ENCODE data around the gene KHDRBS1.

KHDRBS1 gene

DNA sequence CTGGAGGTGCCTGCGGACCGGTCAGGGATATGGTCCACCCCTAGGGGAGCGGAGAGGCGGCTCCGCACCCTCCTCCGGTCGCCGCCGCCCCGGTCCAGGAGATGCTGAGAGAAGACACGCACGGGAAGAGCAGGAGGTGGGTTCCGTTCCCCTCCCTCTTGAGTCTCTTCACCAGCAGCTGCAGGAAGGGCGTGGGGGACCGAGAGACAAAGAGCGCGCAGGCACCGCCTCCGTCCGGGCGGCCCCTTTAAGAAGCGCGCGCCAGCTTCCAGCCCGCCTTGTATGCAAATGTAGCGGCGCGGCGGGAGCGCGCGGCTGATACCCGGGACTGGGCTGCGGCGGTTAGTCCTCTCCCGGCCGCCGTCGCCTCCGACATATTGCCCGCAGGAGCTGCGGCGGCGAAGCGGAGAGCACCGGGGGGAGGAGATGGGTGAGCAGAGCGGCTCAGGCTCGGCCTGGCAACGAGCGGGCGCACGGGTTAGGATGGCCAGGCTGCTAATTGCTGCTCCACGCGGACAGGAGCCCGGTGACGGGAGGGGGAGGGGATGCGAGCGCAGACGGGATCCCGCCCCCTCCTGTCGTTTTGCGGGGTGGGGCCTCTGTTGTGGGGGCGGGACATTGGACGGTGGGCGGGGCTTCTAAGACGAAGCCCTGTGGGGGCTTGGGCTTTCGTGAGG lies 59.1 kb downstream of the KHDRBS1 start, which contains the start of gene TMEM39B (continued):
- TF ChIP-seq SALL2 (tag by site-specific recombination; IDR thresholded peaks at IDR 0.05; ENCODE audit: borderline replicate concordance) (no peak), GLIS2 (tag by site-specific recombination; IDR thresholded peaks at IDR 0.05) (peak; percentile 85), ZNF211 (tag by site-specific recombination; IDR thresholded peaks at IDR 0.05; ENCODE audit: low read depth) (no peak), ZNF548 (tag by site-specific recombination; IDR thresholded peaks at IDR 0.05) (no peak), ZSCAN16 (tag by site-specific recombination; IDR thresholded peaks at IDR 0.05) (no peak), ZNF174 (tag by site-specific recombination; IDR thresholded peaks at IDR 0.05) (no peak), ZNF843 (tag by site-specific recombination; IDR thresholded peaks at IDR 0.05) (peak; percentile 55), ZNF404 (tag by site-specific recombination; IDR thresholded peaks at IDR 0.05) (no peak), ZNF510 (tag by site-specific recombination; IDR thresholded peaks at IDR 0.05; ENCODE audit: insufficient replicate concordance) (no peak), ZNF274 (IDR thresholded peaks at IDR 0.05; ENCODE audit: low read length) (no peak), ZNF274 (tag by site-specific recombination; IDR thresholded peaks at IDR 0.05; ENCODE audit: borderline replicate concordance) (no peak), ZNF571 (tag by site-specific recombination; IDR thresholded peaks at IDR 0.05) (no peak), ZNF707 (tag by site-specific recombination; IDR thresholded peaks at IDR 0.05) (no peak), ZNF629 (tag by site-specific recombination; IDR thresholded peaks at IDR 0.05) (peak; percentile 65; the same call in 1 of the 2 replicates), ZNF530 (tag by site-specific recombination; IDR thresholded peaks at IDR 0.05; ENCODE audit: low read depth) (no peak), ZBTB8A (tag by site-specific recombination; IDR thresholded peaks at IDR 0.05) (peak; percentile 51), ZNF2 (tag by site-specific recombination; IDR thresholded peaks at IDR 0.05) (peak; percentile 91), ZNF23 (tag by site-specific recombination; IDR thresholded peaks at IDR 0.05; ENCODE audit: borderline replicate concordance) (no peak), ZNF184 (tag by site-specific recombination; IDR thresholded peaks at IDR 0.05) (no peak), GLI2 (tag by site-specific recombination; IDR thresholded peaks at IDR 0.05; ENCODE audit: borderline replicate concordance, low read depth) (no peak), GLI4 (tag by site-specific recombination; IDR thresholded peaks at IDR 0.05) (no peak), SP2 (tag by site-specific recombination; IDR thresholded peaks at IDR 0.05) (peak; percentile 91), ZNF292 (tag by site-specific recombination; IDR thresholded peaks at IDR 0.05; ENCODE audit: borderline replicate concordance, low read depth) (no peak)
- TF ChIP-seq, protein P1, sequence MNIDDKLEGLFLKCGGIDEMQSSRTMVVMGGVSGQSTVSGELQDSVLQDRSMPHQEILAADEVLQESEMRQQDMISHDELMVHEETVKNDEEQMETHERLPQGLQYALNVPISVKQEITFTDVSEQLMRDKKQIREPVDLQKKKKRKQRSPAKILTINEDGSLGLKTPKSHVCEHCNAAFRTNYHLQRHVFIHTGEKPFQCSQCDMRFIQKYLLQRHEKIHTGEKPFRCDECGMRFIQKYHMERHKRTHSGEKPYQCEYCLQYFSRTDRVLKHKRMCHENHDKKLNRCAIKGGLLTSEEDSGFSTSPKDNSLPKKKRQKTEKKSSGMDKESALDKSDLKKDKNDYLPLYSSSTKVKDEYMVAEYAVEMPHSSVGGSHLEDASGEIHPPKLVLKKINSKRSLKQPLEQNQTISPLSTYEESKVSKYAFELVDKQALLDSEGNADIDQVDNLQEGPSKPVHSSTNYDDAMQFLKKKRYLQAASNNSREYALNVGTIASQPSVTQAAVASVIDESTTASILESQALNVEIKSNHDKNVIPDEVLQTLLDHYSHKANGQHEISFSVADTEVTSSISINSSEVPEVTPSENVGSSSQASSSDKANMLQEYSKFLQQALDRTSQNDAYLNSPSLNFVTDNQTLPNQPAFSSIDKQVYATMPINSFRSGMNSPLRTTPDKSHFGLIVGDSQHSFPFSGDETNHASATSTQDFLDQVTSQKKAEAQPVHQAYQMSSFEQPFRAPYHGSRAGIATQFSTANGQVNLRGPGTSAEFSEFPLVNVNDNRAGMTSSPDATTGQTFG (tag by site-specific recombination; IDR thresholded peaks at IDR 0.05; ENCODE audit: borderline replicate concordance), result no peak
- TF ChIP-seq, protein P2, sequence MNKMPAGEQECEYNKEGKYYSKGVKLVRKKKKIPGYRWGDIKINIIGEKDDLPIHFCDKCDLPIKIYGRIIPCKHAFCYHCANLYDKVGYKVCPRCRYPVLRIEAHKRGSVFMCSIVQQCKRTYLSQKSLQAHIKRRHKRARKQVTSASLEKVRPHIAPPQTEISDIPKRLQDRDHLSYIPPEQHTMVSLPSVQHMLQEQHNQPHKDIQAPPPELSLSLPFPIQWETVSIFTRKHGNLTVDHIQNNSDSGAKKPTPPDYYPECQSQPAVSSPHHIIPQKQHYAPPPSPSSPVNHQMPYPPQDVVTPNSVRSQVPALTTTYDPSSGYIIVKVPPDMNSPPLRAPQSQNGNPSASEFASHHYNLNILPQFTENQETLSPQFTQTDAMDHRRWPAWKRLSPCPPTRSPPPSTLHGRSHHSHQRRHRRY (tag by site-specific recombination; IDR thresholded peaks at IDR 0.05), result no peak
- TF ChIP-seq, protein P3, sequence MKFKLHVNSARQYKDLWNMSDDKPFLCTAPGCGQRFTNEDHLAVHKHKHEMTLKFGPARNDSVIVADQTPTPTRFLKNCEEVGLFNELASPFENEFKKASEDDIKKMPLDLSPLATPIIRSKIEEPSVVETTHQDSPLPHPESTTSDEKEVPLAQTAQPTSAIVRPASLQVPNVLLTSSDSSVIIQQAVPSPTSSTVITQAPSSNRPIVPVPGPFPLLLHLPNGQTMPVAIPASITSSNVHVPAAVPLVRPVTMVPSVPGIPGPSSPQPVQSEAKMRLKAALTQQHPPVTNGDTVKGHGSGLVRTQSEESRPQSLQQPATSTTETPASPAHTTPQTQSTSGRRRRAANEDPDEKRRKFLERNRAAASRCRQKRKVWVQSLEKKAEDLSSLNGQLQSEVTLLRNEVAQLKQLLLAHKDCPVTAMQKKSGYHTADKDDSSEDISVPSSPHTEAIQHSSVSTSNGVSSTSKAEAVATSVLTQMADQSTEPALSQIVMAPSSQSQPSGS (tag by site-specific recombination; IDR thresholded peaks at IDR 0.05; ENCODE audit: low read depth), result no peak
- TF ChIP-seq, protein P4, sequence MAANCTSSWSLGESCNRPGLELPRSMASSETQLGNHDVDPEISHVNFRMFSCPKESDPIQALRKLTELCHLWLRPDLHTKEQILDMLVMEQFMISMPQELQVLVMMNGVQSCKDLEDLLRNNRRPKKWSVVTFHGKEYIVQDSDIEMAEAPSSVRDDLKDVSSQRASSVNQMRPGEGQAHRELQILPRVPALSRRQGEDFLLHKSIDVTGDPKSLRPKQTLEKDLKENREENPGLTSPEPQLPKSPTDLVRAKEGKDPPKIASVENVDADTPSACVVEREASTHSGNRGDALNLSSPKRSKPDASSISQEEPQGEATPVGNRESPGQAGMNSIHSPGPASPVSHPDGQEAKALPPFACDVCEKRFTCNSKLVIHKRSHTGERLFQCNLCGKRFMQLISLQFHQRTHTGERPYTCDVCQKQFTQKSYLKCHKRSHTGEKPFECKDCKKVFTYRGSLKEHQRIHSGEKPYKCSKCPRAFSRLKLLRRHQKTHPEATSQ (tag by site-specific recombination; IDR thresholded peaks at IDR 0.05), result no peak
- TF ChIP-seq, protein P5, sequence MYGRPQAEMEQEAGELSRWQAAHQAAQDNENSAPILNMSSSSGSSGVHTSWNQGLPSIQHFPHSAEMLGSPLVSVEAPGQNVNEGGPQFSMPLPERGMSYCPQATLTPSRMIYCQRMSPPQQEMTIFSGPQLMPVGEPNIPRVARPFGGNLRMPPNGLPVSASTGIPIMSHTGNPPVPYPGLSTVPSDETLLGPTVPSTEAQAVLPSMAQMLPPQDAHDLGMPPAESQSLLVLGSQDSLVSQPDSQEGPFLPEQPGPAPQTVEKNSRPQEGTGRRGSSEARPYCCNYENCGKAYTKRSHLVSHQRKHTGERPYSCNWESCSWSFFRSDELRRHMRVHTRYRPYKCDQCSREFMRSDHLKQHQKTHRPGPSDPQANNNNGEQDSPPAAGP (tag by site-specific recombination; IDR thresholded peaks at IDR 0.05), result peak; percentile 95
- TF ChIP-seq, protein P6, sequence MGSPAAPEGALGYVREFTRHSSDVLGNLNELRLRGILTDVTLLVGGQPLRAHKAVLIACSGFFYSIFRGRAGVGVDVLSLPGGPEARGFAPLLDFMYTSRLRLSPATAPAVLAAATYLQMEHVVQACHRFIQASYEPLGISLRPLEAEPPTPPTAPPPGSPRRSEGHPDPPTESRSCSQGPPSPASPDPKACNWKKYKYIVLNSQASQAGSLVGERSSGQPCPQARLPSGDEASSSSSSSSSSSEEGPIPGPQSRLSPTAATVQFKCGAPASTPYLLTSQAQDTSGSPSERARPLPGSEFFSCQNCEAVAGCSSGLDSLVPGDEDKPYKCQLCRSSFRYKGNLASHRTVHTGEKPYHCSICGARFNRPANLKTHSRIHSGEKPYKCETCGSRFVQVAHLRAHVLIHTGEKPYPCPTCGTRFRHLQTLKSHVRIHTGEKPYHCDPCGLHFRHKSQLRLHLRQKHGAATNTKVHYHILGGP (tag by site-specific recombination; IDR thresholded peaks at IDR 0.05), result no peak
- TF ChIP-seq, protein P7, sequence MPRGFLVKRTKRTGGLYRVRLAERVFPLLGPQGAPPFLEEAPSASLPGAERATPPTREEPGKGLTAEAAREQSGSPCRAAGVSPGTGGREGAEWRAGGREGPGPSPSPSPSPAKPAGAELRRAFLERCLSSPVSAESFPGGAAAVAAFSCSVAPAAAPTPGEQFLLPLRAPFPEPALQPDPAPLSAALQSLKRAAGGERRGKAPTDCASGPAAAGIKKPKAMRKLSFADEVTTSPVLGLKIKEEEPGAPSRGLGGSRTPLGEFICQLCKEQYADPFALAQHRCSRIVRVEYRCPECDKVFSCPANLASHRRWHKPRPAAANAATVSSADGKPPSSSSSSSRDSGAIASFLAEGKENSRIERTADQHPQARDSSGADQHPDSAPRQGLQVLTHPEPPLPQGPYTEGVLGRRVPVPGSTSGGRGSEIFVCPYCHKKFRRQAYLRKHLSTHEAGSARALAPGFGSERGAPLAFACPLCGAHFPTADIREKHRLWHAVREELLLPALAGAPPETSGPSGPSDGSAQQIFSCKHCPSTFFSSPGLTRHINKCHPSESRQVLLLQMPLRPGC (tag by site-specific recombination; IDR thresholded peaks at IDR 0.05), result peak; percentile 32; the same call in 1 of the 2 replicates
